ENCODE measurements around the gene NDUFB7.

- TF ChIP-seq CTCF (IDR thresholded peaks at IDR 0.05) = no peak
- no peak for TF ChIP-seq POLR2A (IDR thresholded peaks at IDR 0.05)
These were observed 7.7 kb downstream of the NDUFB7 start for GRCh38 chr19:14563989-14564651.

Data from thyroid gland (tissue), 4 donors.